GM19438 (cell line): ENCODE data around the gene GNAL.
"Not testable (repeated sequence)": the region's sequence is repeated elsewhere in the genome, so short reads cannot be mapped to it uniquely, and the experiment has no call there.

ENCODE experiments used
- ATAC-seq: cut with Tn5 transposase; IDR thresholded peaks from one replicate; pipeline ENCODE4 v1.9.1; 2021; ENCODE audit warnings: low read depth; ENCODE audit not compliant: unreplicated experiment

The GNAL gene

DNA sequence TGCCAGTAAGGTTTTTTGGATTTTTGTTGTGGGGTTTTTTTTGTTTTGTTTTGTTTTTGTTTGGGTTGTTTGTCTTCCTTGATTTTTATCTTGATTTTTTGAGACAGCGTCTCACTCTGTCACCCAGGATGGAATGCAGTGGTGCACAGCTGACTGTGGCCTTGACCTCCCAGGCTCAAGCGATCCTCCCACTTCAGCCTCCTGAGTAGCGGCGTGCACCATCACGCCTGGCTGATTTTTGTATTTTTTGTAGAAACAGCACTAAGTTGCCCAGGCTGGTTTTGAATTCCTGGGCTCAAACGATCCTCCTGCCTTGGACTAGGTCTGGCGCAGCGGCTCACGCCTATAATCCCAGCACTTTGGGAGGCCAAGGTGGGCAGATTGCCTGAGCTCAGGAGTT, 202.7 kb downstream of the GNAL start:
- ATAC-seq, result no peak

DNA sequence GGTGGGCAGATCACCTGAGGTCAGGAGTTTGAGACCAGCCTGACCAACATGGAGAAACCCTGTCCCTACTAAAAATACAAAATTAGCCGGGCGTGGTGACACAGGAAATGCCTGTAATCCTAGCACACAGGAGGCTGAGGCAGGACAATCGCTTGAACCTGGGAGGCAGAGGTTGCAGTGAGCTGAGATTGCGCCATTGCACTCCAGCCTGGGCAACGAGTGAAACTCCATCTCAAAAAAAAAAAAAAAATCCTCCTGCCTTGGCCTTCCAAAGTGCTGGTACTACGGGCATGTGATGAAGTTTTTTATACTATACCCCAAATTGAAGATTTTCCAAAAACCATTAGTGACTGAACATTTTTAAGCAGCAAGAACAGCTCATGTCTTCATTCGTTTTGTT, 203.4 kb downstream of the GNAL start:
- not testable (repeated sequence) for ATAC-seq

DNA sequence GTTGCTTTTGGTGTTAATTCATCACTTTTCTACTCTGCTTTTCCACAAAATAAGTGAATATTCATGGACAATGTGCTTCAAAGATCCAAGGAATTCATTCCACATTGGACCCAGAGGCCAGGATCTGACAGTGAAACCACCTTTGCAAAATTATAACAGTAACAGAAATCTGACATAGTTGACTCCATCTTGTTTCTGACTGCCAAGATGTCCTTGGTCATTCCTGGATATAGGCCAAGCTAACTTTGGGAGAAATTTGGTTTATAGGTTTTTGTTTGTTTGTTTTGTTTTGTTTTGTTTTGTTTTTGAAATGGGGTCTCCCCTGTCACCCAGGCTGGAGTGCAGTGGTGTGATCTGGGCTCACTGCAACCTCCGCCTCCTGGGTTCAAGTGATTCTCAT, 208.7 kb downstream of the GNAL start:
- ATAC-seq, result no peak

DNA sequence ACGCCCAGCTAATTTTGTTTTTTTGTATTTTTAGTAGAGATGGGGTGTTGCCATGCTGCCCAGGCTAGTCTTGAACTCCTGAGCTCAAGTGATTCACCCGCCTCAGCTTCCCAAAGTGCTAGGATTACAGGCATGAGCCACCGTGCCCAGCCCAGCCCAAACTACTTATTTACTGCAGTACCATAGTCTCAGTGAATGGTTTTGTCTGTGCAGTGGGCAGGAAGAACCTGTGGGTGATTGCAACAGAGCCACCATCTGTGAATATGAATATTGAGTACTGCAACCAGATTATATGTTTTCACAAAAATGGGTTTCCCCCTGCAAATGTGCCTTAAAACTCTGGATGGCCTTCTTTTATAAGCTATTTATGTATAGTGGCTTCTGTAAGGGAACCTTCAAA, 210.0 kb downstream of the GNAL start:
- no peak for ATAC-seq

DNA sequence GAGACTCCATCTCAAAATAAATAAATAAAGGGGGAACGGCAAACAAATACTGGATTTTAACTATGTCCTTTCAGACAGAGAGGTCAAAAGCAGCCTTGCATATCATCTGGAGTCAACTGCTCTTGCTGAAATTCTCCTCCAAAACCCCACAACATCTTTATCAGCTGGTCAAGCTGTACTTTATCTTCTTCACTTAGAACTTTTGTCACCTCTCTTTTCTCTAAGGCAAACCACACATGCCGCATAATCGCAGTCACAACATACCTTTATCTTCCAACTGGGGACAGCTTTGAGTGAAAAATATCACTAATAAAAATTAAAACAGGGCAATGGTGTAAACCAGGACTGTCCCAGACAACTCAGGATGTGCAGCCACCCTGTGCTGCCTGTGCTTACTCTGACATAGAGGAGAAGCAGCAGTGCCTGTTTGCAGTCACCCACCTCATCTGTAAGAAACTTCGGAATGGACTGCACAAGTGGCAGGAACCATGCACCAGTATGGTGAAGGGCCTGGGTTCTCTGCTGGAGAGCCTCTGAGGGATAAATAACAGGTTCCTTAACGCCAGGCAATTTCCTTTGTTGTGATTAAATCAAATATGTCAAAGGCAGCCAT, 212.9 kb downstream of the GNAL start:
- ATAC-seq, result no peak

DNA sequence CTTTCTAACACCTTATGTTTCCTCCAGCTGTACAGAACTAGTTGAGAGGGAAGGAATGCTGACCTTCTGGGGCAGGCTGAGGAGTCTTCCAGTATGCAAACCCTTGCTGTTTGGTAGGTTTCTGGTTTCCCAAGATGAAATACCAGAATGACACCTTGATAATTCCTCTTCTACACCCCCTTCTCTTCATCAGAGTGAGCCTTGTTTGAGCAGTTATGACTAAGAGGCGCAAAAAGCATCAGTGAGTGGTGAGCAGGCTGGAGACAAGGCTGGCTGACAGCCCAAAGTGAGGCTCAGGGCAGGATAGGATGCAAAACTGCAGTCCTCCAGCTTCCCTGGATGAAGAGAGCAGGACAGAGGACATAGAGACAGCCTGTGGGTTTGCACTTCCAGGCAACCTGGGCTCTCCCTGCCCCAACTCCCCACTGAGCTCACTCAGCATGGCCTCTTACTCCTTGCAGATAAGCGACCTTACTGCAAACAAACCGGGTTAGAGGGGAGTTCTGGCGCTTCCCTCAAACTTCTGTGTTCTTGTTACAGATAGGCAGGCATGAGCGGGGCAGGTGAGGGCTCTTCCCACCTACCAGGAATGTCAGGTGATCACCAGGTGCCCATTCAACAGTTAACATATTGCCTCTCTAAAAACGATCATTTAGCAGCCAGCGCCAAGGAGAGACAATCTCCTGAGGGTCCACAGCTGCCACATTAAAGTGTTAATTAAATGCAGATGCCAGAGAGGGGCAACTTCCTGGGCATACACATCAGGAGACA, 213.6 kb downstream of the GNAL start:
- ATAC-seq, result no peak

DNA sequence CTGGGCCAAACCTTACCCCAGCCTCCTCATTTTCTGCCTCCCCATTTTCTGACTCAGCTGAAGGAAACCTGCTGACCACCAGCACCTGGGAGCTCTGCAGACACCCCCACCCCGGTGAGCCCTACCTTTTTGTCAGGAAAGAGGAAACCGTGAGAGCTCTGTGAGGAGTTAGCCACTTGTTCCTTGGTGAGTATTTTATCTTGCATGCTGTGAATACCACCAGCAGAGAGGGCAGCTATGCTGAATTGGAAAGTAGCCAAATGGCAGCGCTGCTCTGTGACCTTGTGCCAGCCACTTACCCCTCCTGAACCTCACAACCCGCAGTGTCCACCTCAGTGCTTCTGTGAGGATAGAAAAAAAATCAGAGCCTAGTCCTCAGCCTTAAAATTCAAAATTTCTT, 216.5 kb downstream of the GNAL start:
- no peak for ATAC-seq

DNA sequence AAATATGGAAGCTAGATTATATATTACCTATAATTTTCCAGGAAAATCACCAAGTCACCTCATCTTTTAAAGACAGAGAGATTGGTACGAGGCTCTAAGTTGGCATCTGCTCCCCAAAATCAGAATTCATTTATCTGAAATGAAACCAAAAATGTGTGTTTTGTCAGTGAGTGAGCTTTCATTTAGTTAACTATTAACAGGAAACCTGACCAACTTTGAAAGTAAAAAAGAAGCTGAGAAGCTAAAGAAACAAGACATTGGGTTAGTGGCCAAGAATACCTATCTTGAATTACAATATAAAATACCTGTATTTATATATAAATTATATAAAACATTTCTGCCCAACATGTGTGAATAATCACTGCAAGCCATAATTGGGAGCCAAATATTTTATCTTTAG, 217.1 kb downstream of the GNAL start:
- ATAC-seq, result no peak

DNA sequence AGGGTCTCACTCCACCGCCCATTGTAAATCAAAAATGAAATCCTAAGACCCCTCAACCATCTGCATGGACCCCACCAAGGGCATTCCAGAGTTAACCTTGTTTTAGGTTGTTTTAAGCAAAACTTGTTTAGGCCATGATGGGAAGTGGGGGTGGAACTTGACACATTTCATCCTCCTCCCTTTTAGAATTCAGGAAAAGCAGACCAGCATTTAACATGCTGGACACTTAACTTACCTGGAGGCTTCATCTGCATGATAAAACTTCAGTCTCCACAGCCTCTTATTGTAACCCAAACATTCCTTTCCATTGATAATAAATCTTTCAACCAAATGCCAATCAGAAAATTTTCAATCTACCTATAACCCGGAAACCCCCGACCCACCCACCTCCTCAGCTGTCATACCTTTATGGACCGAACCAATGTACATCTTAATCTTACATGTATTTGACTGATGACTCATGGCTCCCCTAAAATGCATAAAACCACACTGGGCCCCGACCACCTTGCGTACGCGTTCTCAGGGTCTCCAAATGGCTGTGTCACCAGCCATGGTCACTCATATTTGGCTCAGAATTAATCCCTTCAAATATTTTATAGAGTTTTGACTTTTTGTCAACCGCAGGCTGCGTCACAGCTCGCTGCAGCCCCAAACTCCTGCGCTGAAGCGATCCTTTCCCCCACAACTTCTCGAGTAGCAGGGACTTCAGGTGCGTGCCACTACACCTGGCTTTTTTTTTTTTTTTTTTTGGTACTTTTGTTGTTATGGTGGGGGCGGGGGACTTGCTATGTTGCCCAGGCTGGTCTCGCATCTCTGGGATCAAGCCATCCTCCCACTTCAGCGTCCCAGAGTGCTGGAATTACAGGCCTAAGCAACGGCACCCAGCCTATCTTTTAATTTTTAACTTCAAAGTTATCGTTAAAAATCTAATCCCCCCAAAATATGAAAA, 218.1 kb downstream of the GNAL start:
- ATAC-seq, result no peak

DNA sequence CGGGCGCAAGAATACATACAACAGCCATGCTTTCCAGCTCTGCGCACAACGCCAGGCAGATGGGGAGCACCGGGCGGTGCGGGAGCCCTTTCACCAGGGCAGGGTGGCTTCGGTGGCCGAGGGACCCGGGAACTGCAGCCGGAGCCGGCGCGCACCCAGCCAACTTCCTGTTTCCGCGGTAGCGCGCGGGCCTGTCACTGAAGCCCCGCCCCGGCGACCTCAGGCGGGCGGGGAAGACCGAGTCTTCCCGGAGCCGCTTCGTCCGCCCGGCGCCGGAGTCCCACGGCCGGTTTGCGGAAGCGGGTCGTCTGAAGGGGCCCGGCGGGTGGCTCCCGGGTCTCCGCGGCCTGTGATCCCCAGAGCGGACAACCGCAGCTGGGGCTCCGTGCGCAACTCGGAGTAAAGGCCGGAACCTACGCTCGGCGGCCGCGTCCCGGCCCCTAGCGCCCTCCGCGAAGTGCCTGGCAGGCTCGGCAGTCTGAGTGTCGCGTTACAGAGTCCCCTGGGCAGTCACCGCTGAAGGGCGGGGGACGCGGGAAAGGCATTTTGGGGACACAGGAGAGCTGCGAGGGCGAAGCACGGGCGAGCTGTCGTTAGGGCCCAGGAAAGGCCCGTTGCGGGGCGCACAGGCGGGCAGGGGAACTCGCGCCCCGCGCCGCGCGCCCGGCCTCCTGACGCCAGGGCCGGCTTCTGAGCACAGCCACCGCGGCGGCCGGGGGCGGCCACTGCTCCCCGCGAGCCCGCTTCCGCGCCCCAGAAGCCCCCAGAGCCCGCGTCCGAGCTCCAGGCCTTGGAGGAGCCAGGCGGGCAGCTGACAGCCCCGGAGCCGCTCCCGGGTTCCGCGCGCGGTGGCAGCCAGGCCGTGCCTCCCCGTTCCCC, 219.4 kb downstream of the GNAL start, which contains the start of gene MPPE1:
Gene MPPE1 (minus strand): TSS at position 136 of the 879 bp plus-strand sequence. CDS start 11,053 bp downstream, outside the sequence.
- ATAC-seq, result peak; percentile 79

DNA sequence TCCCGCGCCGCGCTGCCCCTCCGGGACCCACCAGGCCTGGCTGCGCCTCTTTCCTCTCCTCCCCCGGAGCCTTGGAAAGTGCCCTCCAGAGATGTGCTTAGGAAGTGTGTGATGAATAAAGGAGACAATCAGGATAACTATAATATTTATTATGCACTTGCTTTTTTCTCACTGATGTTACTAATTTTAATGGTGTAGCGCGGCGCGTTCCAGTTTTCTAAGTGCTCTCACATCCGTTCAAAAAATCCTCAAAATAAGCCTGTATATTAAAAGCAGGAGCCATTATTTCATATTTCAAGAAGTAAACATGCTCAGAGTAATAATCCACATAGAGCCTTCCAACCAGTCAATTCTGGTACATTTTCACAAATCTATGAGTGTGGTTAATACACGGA, 220.0 kb downstream of the GNAL start:
- ATAC-seq, result peak; percentile 31

DNA sequence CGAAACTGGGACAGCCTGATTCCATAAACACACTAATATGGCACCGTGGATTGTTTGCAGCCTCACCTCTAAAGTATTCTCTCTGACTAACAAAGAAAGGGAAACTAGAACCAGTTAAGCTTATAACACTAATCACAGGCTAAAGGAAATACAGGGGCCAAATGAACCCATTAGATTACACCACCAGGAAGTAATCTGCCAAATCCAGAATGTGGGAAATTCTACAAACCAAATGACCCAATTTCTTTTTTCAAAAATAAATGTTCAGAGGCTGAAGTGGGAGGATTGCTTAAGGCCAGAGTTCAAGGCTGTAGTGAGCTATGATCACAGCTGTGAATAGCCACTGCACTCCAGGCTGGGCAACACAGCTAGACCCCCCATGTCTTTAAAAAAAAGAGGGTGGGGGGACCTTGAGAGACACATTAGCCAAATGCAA, 220.5 kb downstream of the GNAL start:
- no peak for ATAC-seq

DNA sequence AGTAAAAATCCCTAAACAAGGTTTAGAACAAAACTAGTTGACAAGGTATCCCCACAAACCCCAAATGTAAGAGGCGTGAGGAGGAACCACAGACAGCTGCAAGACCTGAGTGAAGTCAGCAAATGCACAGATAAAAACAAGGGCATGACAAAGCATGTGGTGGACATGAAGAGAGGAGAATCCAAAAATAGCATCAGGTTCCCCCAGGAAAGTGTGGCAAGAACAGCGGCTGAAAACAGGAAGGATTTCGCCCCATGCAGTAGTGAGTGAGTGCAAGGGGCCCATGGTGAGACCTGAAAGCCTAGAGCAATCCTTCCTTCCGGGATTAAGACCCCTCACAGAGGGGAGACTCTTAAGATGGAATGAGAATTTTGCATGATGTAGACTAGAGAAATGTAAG, 227.8 kb downstream of the GNAL start:
- not testable (repeated sequence) for ATAC-seq

DNA sequence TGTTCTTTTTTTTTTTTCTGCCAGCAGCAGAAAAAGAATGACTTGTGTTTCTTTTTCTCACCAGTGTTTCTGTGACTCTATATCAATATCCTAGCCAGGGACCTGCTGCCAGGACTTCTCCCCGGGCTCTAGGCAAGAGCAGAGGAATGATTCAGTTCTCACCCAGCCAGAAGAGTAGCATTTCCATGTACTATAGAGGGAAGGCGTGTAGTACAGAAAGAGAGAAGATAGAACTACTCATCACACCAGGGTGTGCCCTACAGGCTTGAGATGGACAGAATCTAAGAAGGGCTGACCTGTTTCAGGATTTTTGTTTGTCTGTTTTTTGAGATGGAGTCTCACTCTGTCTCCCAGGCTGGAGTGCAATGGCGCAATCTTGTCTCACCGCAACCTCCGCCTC, 230.5 kb downstream of the GNAL start:
- not testable (repeated sequence) for ATAC-seq

DNA sequence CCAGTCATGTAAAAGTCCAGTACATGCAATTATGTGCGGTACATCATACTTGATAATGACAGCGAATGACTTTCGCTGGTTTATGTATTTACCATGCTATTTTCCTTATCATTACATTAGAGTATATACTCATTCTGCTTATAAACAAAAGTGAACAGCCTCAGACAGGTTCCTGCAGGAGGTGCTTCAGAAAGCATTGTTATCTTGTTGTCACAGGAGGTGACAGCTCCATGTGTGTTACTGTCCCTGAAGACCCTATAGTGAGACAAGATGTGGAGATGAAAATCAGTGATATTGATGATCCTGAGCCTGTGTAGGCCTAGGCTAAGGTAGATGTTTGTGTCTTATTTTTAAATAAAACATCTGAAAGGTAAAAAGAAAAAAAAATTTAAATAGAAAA, 234.4 kb downstream of the GNAL start:
- no peak for ATAC-seq

DNA sequence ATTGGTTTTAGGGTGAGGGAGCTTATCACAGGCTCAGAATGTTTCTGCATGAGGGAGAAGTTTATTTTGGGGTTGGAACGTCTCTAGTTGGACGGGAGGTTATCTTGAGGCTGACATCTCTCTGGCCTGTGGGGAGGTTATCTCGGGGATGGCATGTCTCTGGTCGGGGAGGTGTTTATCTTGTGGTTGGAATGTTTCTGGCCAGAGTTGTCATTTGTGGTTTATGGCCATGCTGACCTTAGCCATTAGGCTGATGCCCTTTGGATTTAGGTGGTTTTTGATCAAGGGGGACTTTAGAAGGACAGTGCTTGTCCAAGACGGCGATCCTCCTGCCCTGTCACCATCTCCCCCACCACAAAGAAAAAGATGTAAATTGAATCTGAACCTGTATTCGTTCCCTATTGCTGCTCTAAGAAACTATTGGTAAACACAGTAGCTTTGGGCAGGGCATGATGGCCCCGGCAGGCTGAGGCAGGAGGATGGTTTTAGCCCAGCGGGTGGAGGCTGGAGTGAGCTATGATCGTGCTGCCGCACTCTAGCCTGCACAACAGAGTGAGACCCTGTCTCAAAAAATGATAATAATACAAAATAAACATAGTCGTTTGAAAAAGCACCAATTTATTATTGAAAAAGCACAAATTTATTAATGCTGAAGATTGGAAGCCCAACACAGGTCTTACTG, 236.9 kb downstream of the GNAL start:
- ATAC-seq, result no peak

DNA sequence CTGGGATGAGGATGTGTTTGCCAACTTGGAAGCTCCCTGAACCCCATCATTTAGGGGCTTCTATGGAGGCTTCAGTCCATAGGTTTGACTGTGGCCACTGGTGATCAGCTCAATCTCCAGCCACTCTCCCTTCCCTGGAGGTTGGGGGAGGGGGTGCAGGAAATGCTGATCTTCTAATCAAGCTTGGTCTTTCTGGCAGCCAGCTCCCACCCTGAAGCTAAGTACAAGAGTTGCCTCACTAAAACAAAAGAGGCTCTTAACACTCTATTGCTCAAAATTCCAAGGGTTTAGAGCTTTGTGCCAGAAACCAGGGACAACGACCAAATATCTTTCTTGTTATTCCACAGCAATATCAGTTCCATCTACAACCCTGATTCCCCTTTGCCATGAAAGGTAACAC, 238.4 kb downstream of the GNAL start:
- ATAC-seq, result no peak

DNA sequence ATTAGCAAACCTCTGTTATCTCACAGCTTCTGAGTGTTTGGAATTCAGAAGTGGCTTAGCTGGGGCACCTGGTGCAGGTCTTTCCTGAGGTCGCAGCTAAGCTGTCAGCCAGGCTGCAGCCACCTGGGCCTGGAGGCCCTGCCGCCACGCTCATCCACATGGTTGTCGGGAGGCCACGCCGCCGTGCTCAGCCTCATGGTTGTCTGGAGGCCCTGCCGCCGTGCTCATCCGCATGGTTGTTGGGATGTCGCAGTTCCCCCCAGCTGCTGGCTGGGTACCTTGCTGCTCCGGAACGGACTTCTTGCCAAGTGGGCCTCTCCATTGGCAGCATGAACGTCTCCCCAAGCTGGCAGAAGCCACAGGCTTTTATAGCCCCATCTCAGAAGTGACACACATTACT, 243.3 kb downstream of the GNAL start:
- ATAC-seq, result no peak
